Pulmonary artery endothelial cell (primary cell): ENCODE data around the gene TCF4. TPM values are rescaled to one million over a fixed set of nuclear protein-coding genes. Genes with fewer than 3 reads are reported as not detected.

ENCODE experiments used
- DNase-seq: peaks from one replicate; pipeline ENCODE4 v3.0.0-alpha.2; 2011; ENCODE audit warnings: low read depth, low spot score
- total RNA-seq: library from RNA; depleted of rRNA; stranded (reverse); fragments of >200 nt; gene quantifications from 2 replicates; pipeline ENCODE4 v1.2.3, GENCODE V29; 2014

TCF4 gene
- total RNA-seq, 1 donor from 2014 or later, result 339 TPM

GRCh38 chr18:55585920-55586561 lies 2.0 kb downstream of the TCF4 start:
- no peak for DNase-seq

DNA sequence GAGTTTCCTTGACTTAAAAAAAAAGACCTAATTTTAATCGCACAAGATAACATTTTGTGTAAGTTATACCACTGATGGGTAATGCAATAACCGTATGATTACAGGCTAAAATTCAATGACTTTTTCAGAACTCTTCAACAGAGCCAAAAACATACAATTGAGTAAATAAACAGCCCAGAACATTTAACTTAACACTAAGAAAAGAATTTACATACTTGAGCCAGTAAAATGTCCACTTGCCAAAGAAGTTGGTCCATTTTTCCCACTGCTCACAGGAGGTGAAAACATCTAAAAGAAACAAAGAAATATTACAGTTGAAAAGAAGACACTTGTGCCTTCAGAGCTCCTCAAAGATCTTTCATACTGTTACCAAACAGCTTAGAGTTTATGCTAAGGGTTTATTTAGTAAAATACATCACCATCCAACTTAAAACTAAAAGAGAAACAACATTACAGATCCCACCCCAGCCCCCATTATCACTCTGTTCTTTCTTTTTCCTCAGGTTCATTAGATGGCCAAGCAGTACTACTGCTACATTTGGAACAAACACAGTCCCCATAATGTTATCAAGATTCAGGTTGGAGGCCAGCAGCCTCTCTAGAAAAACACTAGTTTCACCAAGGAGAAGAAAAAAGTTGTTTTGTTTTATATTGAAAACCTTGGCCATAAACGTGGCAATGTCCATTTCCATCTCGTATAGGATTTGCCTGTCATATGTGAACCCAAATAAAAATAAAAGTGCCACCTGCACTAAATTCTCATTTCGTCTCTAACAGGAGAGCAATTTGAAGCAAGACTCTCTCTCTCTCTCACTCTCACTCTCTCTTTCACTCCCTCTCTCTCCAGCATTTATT lies 2.7 kb downstream of the TCF4 start:
- DNase-seq, result no peak

- DNase-seq, result no peak
These were observed 3.8 kb downstream of the TCF4 start for GRCh38 chr18:55584201-55584600.

- DNase-seq, result no peak
These were observed 5.7 kb downstream of the TCF4 start for GRCh38 chr18:55582325-55582724.

- DNase-seq, result no peak
These were observed 8.3 kb downstream of the TCF4 start for GRCh38 chr18:55579501-55580270.

DNA sequence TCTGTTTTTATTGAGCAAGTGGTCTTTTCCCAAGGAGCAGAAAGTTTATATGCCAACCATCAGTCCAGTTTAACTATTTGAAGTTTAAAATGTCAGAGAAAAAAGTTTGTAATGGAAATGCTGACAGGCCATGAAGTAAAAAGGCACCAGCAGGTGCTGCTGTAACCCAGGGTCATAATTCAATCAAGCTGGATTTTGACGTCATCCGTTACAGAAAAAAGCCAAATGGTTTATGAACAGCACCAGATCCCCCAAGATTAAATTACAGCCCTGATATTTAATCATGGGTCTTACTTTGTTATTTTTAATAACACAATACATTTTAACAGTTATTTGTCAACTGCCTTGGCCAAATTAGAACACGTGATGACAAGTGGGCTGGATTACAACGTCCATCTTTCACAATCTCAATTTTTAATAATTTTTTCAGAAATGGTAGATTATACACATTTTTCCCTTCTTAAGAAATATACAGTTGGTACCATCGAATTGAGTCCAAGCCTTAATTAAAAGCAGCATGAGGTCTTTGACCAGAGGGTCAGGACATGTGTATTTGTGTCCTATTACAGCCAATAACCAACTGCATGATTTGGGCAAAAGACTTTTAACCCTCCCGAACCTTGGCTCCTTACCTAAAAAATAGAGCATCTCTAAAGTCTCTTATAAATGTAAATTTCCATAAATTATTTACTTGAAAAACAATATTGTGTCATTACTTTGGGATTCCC lies 10.0 kb downstream of the TCF4 start:
- DNase-seq, result no peak

- no peak for DNase-seq
These were observed 12.0 kb downstream of the TCF4 start for GRCh38 chr18:55576001-55576400.

DNA sequence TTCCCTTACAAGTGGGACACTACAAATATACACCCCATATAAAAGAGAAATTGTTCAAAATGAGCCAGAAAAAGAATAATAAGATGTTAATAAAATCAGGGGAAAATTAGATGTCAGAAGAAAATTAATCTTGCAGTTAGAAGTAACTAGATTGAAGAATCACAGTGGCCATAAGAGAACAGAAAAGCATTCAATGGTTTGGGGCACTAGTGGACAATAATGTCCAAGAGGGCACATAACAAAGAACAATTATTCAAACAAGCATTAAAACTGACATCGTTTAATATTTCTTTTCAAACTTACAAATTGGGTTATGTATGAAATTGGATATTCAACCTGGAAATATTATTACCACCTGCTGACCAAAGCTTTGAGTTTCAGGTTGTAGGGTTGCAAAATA lies 12.9 kb downstream of the TCF4 start:
- DNase-seq, result no peak

GRCh38 chr18:55573386-55573785 lies 14.6 kb downstream of the TCF4 start:
- no peak for DNase-seq

DNA sequence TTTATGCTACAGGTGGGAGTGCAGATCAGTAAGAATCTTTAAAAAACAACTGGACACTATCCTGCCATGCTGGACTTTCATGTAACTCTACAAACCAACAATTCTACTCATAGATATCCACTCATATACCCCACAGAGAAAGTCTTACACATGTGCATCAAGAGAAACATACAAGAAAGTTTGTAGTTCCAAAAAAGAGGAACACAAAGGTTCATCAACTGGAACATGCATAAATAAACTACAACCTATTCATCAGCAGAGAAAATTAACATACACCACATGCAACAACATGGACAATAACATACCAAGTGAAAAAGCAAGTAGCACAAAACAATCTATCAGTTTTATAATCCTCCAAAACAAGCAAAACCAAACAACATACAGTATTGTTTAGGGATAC lies 17.0 kb downstream of the TCF4 start:
- no peak for DNase-seq

DNA sequence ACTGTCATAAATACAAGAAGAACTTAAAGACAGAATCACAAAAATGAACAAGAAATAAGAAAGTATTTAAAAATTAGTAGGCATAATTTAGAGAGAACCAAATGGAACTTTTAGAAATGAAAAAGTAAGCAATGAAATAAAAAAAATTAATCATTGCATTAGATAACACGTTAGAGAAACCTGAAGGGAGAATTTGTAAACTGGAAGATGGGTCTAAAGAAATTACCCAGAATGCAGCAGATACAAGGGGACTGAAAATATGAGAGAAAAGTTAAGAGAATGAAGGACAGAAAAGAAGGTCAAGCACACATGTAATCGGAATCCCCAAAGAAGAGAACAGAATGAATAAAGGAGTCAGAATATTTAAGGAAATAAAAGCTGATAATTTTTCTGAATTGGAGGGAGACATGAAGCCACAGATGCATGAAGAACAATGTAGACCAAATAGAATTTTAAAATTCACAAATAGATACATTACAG lies 21.5 kb downstream of the TCF4 start:
- no peak for DNase-seq

DNA sequence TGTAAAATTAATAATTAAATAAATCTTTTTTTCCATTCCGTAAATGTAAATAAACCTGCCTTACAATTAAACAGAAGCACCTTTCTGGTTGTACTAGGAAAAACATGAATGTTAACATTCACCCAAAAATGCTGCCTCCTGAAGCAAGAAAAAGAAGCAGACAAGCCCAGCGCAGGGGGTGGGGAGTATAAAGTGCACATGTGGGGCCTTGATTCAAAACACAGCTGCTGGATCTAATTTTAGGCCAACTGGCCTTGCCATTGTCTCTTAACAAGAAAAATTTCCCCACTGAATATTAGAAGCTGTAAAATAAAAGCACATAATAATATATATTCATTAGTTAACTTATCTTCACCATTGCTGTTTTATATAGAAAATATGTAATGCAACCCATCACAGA lies 28.3 kb downstream of the TCF4 start:
- no peak for DNase-seq

- no peak for DNase-seq
These were observed 30.8 kb downstream of the TCF4 start for GRCh38 chr18:55557211-55557610.

- DNase-seq, result no peak
These were observed 32.5 kb downstream of the TCF4 start for GRCh38 chr18:55555395-55556027.

DNA sequence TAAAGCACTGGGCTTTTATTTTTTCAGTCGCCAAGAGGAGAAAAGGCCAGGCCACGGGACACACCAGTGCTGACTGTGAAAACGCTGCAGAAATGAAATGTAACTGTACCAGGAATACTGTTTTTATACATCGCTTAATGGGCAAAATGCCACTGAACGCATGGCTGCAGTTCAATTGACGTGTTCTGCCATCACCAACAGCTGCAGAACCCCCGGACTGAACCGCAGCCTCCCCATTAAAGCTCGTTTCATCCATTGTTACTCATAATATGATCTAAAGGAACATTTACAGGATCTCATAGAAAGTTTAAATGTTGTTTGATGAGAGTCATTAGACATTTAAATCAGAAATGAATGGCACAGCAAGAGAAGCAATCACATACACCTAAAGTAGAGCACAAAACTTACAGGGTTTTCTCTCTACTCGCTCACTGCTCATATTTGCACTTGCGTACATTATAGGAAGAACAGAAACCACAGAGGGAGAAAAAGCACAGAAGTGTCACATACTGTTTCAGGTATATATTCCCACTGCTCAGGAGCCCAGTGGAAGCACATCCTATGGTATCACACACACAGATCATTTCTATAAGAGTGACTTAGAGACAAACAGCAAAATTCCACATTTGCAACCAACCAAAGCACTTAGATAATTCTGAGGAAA lies 35.3 kb downstream of the TCF4 start:
- no peak for DNase-seq

DNA sequence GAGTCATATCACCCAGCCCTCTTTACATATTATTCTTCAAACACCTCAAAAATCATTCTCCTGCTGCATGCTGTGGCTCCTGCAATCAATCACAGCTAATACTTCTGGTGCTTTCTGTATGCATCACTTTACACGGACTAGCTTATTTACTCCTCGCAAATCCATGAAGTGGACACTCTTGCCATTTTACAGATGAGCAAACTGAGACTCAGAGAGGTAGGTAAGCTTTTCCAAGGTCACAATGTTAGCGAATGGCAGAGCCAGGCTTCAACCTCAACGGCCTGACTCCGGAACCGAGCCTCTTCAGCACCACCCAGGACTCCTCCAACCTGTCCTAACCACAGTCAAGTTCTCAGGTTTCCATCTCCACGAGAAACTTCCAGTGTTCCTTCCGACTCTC lies 36.8 kb downstream of the TCF4 start:
- no peak for DNase-seq

GRCh38 chr18:55550471-55550870 lies 37.5 kb downstream of the TCF4 start:
- no peak for DNase-seq

GRCh38 chr18:55549474-55550104 lies 38.4 kb downstream of the TCF4 start:
- no peak for DNase-seq

- no peak for DNase-seq
These were observed 40.3 kb downstream of the TCF4 start for GRCh38 chr18:55547705-55548056.
